Measurements from ENCODE around the gene SOCS7. TPM values are rescaled to one million over a fixed set of nuclear protein-coding genes. Genes with fewer than 3 reads are reported as not detected.

The SOCS7 gene
- total and polyA plus RNA-seq, 2 experiments from 2014 or later, result 5.0 to 29.2 TPM

GRCh38 chr17:38397227-38397626 lies 45.6 kb downstream of the SOCS7 start (continued):
- TF ChIP-seq EZH2 (IDR thresholded peaks at IDR 0.05; ENCODE audit: low read depth, unreplicated experiment), result no peak
- TF ChIP-seq JUNB (IDR thresholded peaks at IDR 0.05; ENCODE audit: unreplicated experiment), result no peak
- no peak for TF ChIP-seq NANOG (IDR thresholded peaks at IDR 0.05; ENCODE audit: borderline replicate concordance)

GRCh38 chr17:38400286-38400685 lies 48.6 kb downstream of the SOCS7 start:
- Histone ChIP-seq H4K20me1 (replicated peaks; ENCODE audit: insufficient read depth) (no peaks in the 10 kb centered on the region; the same call in 1 of the 2 replicates), H3K36me3 (ENCODE audit: insufficient read depth) (peaks cover 19% of the 10 kb centered on the region), H3K9me2 (ENCODE audit: insufficient read depth) (no peaks in the 10 kb centered on the region), H3K4me1 (ENCODE audit: insufficient read depth) (peaks cover 30% of the 10 kb centered on the region), H3K4me2 (no peak overlapping the region), H3K27me3 (ENCODE audit: insufficient read depth) (no peaks in the 10 kb centered on the region), H3F3A (replicated peaks; ENCODE audit: low read depth) (0 out of 2 replicates have a peak, but pooled peaks cover 4% of the 10 kb centered on the region), H3K27ac (ENCODE audit: low read depth) (no peak overlapping the region), H2AFZ (no peak overlapping the region), H3K4me3 (no peak overlapping the region), H3K79me2 (replicated peaks; ENCODE audit: insufficient read depth) (no peaks in the 10 kb centered on the region)
- Mint-ChIP-seq H3K27me3 (ENCODE audit: insufficient read depth, low read depth, poor library complexity) (no peaks in the 10 kb centered on the region), H3K4me3 (no peak overlapping the region), H3K4me1 (peaks cover 33% of the 10 kb centered on the region), H3K9me3 (no peaks in the 10 kb centered on the region), H3K27ac (no peak overlapping the region), H3K36me3 (ENCODE audit: low read depth) (peaks cover 57% of the 10 kb centered on the region)
- DNase-seq (ENCODE audit: low spot score), result no peak
- TF ChIP-seq STAT1 (IDR thresholded peaks at IDR 0.05; ENCODE audit: unreplicated experiment) (no peak), EZH2phosphoT487 (IDR thresholded peaks at IDR 0.05; ENCODE audit: unreplicated experiment) (no peak)
- TF ChIP-seq, protein P1, sequence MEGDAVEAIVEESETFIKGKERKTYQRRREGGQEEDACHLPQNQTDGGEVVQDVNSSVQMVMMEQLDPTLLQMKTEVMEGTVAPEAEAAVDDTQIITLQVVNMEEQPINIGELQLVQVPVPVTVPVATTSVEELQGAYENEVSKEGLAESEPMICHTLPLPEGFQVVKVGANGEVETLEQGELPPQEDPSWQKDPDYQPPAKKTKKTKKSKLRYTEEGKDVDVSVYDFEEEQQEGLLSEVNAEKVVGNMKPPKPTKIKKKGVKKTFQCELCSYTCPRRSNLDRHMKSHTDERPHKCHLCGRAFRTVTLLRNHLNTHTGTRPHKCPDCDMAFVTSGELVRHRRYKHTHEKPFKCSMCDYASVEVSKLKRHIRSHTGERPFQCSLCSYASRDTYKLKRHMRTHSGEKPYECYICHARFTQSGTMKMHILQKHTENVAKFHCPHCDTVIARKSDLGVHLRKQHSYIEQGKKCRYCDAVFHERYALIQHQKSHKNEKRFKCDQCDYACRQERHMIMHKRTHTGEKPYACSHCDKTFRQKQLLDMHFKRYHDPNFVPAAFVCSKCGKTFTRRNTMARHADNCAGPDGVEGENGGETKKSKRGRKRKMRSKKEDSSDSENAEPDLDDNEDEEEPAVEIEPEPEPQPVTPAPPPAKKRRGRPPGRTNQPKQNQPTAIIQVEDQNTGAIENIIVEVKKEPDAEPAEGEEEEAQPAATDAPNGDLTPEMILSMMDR (conservative IDR thresholded peaks at IDR 0.05; ENCODE audit: low read depth in 2 of 2), result no peak
- no peak for ATAC-seq

- DNase-seq (ENCODE audit: low spot score) (no peak), ATAC-seq (no peak)
- Mint-ChIP-seq H3K9me3 (no peaks in the 10 kb centered on the region), H3K4me1 (peaks cover 43% of the 10 kb centered on the region), H3K4me3 (no peak overlapping the region), H3K27ac (no peak overlapping the region), H3K27me3 (ENCODE audit: insufficient read depth, low read depth, poor library complexity) (no peaks in the 10 kb centered on the region), H3K36me3 (ENCODE audit: low read depth) (peaks cover 45% of the 10 kb centered on the region)
- Histone ChIP-seq H4K20me1 (replicated peaks; ENCODE audit: insufficient read depth) (no peaks in the 10 kb centered on the region; the same call in 1 of the 2 replicates), H3K4me3 (no peak overlapping the region), H3K4me1 (ENCODE audit: insufficient read depth) (peaks cover 34% of the 10 kb centered on the region), H3K27me3 (ENCODE audit: insufficient read depth) (no peaks in the 10 kb centered on the region), H3K79me2 (replicated peaks; ENCODE audit: insufficient read depth) (no peaks in the 10 kb centered on the region), H3K36me3 (ENCODE audit: insufficient read depth) (peaks cover 11% of the 10 kb centered on the region), H3K4me2 (no peak overlapping the region), H3K9me2 (ENCODE audit: insufficient read depth) (no peaks in the 10 kb centered on the region), H3K27ac (ENCODE audit: low read depth) (no peak overlapping the region), H3F3A (replicated peaks; ENCODE audit: low read depth) (0 out of 2 replicates have a peak, but pooled peaks cover 10% of the 10 kb centered on the region), H2AFZ (no peak overlapping the region)
- TF ChIP-seq ZNF331 (CRISPR knock-in tag; IDR thresholded peaks at IDR 0.05; ENCODE audit: low read depth), result no peak
- TF ChIP-seq, protein P2, sequence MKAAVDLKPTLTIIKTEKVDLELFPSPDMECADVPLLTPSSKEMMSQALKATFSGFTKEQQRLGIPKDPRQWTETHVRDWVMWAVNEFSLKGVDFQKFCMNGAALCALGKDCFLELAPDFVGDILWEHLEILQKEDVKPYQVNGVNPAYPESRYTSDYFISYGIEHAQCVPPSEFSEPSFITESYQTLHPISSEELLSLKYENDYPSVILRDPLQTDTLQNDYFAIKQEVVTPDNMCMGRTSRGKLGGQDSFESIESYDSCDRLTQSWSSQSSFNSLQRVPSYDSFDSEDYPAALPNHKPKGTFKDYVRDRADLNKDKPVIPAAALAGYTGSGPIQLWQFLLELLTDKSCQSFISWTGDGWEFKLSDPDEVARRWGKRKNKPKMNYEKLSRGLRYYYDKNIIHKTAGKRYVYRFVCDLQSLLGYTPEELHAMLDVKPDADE (IDR thresholded peaks at IDR 0.05), result no peak
- TF ChIP-seq EZH2 (IDR thresholded peaks at IDR 0.05; ENCODE audit: low read depth, unreplicated experiment), result no peak
- no peak for TF ChIP-seq STAT1 (IDR thresholded peaks at IDR 0.05; ENCODE audit: unreplicated experiment)
- no peak for TF ChIP-seq EZH2phosphoT487 (IDR thresholded peaks at IDR 0.05; ENCODE audit: unreplicated experiment)
- TF ChIP-seq REST (IDR thresholded peaks at IDR 0.05; ENCODE audit: unreplicated experiment), result no peak
- TF ChIP-seq, protein P1 (conservative IDR thresholded peaks at IDR 0.05; ENCODE audit: low read depth in 2 of 2), result no peak
- no peak for TF ChIP-seq POLR2AphosphoS5 (IDR thresholded peaks at IDR 0.05; ENCODE audit: low read depth)
- no peak for TF ChIP-seq NANOG (IDR thresholded peaks at IDR 0.05; ENCODE audit: borderline replicate concordance)
- no peak for TF ChIP-seq CREB1 (CRISPR knock-in tag; IDR thresholded peaks at IDR 0.05; ENCODE audit: low read depth)
- no peak for TF ChIP-seq ZNF114 (CRISPR knock-in tag; IDR thresholded peaks at IDR 0.05)
Measured at GRCh38 chr17:38401459-38401858, 49.8 kb downstream of the SOCS7 start.
